NCI-H2029 (cell line): ENCODE data around the gene LNX2.
"Not testable (repeated sequence)": the region's sequence is repeated elsewhere in the genome, so short reads cannot be mapped to it uniquely, and the experiment has no call there.

Source experiments
- DNase-seq: peaks from one replicate; lab custom pipeline; 2025; lab: John Stamatoyannopoulos, UW

The LNX2 gene

DNA sequence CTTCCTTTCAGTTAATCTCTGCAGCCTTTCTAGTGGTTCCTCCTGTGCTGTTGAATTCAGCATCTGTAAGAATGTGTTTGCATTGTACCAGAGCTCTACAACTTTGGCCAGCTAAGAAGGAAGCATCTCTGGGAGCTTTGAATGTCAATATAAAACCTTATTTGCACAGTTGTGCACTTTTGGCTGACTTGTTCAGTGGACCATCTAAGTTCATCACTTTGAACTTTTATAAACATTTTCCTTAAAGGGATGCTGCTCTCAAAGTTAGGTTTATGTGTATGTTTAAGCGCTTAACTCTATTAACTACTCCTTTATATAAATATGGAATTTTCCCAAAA, 16.9 kb upstream of the LNX2 start:
- no peak for DNase-seq

DNA sequence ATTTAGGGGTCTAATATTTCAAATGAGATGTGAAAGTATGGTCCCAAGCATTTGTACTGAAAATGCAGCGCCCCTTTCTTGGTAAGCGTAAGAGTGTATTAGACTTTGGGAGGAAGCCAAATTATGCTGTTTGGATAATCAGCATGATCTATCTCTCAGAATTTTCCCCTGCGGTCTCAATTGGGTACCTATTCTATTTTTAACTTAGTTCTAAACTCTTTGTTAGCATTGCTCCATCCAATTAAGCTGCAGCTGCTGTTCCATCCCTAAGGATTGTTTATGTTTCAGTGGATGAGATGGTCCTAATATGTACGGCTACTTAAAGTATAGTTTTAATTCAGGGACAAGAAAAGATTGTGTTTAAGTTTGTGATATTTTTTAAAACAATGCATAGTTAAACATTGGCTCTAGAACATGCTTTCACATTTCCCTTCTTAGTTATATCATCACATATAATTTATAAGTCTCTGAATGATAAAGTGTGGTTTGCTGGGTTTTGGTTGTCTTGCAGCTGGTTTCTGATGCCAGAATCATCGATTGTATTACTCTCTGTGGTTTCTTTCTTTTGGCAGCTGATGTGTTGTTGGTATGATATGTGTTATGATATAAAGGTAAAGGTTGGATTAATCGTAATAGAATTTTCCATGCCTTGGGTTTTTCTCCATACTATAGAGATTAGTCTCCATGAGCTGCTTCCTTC, 16.4 kb upstream of the LNX2 start:
- DNase-seq, result no peak

DNA sequence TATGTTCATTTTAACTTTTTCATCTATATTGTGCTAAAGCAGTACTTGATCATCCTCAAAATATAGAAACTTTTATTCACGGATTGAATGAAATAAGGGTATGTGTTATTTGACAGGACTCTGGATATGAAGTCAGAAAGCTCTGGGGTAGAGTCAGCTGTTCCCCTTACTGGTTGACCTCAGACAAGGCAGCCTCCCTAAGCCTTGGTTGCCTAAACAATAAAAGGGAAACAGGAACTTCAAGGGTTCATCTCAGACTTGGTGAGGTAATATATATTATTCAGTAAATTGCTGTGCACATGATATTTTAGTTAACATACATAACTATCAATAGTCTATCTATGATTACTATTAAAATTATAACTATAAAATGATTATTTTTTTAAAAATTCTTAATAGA, 14.9 kb upstream of the LNX2 start:
- DNase-seq, result no peak

DNA sequence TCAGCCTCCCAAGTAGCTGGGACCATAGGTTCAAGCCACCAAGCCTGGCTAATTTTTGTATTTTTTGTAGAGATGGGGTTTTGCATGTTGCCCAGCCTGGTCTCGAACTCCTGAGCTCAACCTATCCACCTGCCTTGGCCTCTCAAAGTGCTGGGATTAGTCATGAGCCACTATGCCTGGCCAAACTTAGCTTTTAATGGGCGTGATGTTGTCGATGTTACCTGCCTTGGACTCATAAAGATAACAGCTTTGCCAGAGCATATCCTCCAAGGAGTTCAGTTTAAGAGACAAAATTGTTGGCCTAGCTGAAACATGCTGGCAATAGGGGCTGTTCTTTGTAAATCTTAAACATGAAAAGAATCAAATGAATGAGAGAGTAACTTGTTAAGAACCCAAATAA, 14.5 kb upstream of the LNX2 start:
- DNase-seq, result no peak

DNA sequence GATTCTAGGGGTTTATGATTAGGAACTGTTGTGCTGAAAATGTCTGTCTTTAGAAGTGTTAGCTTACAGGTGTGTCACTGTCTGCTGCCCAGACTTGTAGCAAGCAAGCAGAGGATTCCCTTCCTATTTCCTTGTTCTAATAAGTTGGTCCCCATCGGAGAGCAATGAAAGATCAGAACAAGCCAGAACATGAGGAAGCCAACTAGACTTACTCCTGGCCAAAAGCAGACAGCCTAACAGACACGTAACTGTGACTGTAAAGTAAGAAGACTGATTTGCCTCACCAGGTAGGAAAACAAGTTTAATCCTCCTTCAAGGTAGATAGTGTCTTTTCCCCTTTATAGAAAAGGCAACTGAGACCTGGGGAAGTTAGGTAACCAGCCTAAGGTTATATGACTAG, 13.9 kb upstream of the LNX2 start:
- no peak for DNase-seq

DNA sequence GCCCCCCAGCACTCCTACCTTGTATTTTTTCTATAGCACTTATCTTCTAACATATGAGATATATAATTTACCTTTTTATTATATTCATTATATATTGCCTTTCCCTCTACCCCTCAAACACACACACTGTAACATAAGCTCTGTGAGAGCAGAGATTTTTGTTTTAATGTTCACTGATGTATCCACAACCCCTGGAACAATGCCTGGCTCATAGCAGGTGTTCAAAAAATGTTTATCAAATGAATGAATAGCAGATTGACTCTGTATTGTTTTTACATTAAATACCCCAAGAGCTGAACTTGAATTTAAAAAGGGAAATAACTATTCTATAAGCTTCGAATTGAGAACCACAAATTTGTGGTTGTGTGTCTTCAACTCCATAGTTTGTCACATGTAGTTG, 12.3 kb upstream of the LNX2 start:
- no peak for DNase-seq

DNA sequence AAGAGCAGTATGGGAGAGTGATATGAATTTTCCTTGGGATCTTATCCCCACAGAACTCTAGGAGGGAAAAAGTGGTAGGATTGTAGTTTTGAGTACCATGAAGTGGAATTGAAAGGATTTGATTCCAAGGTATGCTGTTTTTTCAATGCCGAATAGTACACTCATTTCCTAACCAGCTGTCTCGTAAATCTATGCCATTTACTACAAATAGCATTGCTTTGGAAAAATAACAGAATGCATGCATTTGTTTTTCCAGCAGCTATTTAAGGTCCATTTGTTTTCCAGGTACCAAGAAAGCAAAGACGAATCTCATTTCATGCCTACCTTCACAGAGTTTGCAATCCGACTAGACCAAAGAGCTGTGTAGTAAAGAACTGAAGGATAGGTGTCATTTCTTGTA, 11.9 kb upstream of the LNX2 start:
- no peak for DNase-seq

DNA sequence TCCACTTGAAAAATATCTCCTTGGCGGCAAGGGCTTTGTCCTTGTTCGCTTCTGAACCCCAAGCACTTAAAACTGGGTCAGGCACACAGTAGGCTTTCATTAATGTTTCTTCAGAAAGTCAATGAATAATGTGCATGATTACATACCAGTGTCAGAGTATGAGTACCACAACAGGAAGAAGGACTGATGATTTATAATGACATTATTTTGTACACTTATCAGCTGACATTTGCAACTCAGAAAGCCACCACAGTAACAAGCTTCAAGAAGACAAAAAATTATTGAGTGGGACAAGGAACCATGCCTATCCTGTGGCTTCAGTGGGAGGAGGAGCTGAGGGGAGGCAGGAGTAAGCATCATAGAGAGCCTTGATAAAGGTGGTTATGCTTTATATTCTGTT, 11.3 kb upstream of the LNX2 start:
- DNase-seq, result no peak

DNA sequence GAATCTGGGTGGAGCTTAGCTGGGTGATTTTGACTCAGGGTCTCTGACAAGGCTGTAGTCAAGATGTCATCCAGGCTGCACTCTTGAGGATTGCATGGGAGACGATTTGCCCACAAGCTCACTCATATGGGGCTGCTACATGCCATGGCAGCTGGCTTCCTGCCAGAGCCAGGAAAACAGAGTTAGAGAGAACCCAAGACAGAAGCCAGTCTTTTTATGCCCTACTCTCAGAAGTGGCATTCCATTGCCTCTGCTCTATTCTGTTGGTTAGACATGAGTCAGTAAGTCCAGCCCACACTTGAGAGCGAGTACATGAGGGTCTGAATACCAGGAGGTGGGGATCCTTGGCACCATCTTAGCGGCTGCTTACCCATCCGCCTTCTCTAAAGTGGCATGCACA, 10.8 kb upstream of the LNX2 start:
- no peak for DNase-seq

DNA sequence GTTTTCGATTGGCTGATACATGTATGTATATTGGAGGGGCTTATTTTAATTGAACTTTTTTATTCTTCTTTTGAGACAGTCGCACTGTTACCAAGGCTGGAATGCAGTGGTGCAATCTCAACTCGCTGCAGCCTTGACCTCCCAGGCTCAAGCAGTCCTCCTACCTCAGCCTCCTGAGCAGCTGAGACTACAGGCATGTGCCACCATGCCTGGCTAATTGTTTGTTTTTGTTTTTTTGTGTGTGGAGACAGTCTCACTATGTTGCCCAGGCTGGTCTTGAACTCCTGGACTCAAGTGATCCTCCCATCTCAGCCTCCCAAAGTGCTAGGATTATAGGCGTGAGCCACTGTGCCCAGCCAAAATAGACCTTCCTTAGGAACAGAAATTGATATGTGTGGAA, 8.4 kb upstream of the LNX2 start:
- not testable (repeated sequence) for DNase-seq

DNA sequence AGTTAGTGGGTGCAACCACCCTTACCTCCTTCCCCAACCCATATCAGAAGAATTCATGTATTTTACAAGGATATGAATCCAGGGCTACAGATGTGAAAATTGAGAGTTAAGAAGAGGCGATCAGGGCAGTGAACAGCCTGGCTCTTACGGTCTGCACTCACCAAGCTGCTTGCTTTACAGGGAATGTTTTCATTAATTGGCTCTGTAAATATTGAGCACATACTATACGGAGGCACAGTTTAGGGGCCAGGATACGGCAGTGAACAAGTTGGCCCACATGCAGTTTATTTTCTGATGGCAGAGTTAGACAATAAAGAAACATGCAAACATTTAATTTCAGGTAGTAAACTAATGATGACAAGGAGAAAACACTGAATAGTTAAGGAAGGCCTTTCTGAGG, 7.8 kb upstream of the LNX2 start:
- no peak for DNase-seq

DNA sequence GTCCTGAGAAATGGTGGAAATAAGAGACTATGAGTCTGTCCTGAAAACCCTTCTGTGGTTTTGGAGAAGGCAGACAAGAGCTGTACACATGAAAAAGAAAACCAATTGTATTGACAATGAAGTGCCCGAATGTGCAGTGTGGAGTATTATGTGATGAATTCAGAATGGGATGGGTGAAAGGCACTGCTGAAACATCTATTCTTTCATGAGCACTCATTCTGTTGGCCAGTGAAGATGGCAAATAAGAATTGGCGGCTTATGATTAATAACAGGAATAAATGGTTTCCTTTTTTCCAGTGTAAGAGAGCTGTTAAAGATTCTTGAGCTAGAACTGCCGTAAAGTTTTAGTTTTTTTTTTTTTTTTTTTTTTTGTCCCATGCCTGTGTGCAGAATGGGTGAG, 7.1 kb upstream of the LNX2 start:
- DNase-seq, result no peak

DNA sequence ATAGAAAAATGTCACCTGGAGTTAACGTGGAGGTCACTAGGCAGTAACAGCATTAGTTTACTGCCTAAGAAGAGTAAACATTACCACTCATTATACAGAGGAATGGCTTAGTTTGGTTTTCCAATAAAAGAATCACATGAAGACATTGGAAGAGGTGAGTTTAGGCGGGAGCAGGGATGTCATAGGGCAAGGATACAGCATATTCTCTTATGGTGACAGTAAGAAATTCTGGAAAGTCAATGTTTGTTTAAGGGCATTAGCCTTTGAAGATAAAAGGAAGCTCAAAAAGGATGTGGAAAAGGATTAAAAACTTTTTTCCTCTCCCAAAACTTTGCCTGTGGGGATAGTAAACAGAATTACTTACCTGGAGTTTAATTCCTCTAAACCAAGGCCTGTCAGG, 5.5 kb upstream of the LNX2 start:
- DNase-seq, result no peak

DNA sequence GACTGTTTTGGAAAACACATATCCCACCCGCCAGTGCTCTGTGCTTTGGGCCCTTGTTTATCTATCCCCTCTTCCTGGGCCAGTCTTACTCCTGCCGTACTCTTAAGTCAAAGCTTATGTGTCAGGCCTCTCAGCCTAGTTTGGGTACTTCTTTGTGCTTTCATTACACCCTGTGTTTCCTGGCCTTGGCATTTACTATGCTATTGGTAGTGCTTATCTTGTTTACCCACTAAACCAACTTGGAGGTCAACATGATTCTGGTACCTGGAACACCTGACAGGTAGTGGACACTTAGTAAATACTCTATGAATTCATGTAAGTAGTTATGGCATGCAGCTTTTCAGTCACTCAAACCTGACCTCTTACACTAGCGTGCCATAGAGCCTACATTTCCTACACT, 3.7 kb upstream of the LNX2 start:
- DNase-seq, result no peak

DNA sequence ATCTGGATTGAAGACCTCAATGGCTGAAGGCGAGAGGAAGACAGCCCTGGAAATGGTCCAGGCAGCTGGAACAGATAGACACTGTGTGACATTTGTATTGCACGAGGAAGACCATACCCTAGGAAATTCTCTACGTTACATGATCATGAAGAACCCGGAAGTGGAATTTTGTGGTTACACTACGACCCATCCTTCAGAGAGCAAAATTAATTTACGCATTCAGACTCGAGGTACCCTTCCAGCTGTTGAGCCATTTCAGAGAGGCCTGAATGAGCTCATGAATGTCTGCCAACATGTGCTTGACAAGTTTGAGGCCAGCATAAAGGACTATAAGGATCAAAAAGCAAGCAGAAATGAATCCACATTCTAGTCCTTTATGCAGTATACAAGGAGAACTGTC, 2.6 kb upstream of the LNX2 start:
- DNase-seq, result no peak

DNA sequence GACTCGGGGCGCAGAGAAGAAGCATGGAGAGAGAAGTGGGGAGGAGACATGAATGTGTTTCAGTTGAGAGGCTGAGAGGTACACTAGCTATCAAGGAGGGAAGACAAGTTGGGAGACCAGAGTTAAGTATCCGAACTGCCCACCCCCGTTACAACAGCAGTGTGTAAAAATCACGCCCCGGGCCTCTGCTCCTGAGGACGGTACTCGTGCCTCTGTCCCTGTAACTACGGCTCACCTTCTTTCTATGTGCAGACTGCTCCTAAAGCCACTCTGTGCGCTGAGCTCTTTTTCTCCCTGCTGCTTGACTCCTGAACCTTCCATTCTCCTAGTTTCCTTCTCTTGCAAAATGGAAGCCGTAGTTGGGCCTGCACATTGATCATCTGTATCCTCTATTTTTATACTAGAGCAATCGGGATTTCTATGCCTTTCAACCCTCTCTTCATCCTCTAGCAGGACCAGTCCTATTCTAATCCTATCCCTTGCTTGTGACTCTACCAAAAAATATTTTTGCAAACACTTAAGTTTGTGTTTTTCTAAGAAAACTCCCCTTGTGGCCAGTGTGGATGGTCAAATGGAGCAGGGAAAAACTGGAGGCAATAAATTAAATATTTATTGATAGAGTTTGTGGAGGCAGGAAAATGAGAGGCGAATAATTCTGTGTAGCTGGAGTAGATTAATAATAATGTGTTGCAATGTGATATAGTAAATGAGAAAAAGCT, 1.9 kb upstream of the LNX2 start:
- DNase-seq, result no peak

DNA sequence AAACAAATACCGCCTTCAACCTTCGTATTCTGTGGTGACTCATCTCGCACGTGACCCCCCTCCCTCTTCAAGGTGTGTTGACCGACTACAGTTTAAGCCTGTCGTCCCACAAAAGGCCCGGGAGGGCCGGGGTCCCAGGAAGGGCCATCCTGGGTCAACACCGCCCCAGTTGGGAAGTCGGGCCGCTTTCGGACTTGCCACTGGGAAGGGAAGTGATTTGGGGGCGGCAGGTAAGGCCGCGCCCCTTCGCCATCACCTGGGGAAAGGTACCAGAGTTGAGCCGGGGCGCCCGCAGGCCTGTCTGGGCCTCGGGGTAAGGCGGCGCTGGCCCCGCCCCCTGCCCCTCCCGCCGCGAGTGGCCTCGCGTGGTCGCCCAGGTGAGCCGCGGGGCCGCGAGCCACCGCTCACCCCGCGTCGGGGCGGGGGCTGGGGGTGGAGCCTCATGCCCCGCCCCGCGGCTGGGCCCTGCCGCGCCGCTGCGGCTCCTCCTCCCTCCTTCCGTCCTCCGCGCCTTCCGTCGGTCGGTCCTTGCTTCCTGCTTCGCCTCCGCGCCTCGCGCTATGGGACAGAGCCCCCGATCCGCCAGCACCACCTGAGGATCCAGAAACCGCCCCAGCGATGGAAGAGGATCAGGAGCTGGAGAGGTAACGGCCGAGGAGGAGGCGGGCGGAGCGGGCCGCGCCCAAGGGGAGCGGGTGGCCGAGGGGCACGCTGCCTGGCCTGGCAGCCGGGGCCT, 1.2 kb upstream of the LNX2 start, which contains the start of gene POLR1D:
Gene POLR1D, plus strand, starts transcription at position 527 of the 736 bp plus-strand sequence. Its CDS starts 92 bp downstream, at position 619.
- DNase-seq, result peak; percentile 73

DNA sequence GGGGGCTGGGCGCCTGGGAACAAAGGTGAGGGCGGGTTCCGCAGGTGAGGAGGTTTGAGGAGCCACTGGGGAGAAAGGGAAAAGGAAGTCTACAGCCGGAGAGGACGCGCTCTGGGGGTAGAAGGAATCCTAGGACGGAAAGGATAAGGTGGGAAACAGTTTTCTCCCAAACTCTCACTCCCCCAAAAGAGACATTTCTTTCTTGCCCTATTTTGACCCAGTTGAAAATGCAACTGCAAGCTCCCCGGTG, 712 bp upstream of the LNX2 start:
- peak; percentile 58 for DNase-seq

DNA sequence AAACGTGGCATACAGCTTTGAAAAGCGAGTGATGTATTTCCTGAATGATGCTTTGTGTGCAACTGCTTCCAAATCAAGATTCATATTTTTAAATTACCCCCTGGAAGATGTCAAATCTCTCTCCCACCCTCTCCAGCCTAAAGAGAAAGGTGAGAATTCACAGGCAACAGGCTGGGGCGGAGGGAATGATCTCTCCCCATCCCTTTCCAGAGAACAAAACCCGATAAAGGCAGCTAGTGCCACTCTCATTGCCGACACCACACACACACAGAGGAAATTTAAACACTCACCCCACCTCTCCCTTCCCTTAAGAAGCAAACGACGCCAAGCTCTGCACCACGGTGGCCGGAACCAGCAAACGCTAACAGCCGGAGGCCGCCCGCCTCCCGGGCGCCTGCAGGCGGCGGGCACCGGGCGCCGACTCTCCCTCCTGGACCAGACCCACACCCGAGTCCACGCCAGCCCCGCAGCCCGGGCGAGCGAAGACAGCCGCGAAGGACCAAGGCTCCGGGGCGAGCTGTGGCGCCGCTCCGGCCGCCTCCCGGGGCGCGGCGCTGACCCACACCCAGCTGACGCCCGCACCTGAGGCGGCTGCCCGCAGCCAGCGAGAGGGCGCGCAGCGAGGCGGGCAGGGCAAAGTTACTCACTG, 477 bp downstream of the LNX2 start:
- no peak for DNase-seq

DNA sequence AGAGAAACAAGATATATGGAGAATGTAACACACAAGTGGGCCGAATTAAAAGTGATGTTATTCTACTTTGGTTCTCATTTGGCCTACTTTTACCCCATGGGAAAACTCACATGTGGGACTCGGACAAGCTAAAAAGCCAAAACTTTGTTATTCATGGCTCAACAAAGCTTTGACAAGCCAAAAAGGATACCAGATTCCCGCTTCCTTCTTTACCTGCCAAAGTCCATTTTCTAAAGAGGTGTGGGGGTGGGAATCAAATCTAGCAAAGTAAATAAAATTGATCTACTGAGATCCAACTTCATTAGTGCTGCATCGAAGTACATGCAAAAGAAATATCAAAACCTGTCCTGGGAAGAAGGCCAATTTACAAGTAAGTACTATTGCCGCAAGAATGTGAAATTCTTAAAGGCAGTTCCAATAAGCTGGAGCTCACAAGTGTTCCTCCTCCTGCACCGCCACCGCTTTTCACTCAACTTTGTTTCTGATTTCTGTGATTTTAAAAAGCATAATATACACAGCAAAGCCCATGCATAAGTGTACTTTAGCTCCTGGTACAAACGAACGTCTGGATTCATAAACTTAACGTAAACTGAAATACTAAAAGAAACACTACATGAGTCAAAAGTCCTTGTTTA, 1.1 kb downstream of the LNX2 start:
- no peak for DNase-seq

DNA sequence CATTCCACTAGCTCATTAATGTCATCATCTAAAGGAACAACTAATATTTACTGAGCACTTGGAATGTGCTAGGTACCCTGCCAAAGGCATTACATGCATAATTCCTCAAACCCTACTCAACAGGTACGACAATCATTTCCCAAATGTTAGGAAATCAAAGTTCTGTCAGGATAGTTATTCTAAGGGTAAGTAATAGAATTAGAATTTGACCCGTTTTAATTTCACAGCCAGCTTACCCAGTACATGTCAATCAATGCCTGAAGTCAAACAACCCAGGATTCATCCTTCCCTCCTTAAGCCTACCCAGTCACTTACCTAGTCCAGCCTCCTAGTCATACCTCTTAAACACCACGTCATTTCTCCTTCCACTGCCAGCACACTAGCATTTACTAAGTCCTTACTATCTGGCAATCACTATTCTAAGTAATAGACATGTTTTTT, 2.4 kb downstream of the LNX2 start:
- DNase-seq, result no peak

DNA sequence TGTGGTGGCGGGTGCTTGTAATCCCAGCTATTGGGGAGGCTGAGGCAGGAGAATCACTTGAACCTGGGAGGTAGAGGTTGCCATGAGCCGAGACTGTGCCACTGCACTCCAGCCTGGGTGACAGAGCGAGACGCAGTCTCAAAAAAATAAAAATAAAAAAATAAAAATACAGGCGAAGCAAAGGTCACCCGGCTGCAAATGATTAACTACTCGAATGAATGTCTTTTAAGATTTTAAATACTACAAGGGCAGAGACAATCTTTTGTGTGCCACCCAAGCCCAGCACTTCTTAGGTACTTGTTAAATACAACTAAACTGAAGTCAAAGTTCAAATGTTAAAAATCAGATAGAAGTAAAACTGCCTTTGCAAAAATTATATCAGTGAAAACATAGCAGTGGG, 6.7 kb downstream of the LNX2 start:
- DNase-seq, result no peak

DNA sequence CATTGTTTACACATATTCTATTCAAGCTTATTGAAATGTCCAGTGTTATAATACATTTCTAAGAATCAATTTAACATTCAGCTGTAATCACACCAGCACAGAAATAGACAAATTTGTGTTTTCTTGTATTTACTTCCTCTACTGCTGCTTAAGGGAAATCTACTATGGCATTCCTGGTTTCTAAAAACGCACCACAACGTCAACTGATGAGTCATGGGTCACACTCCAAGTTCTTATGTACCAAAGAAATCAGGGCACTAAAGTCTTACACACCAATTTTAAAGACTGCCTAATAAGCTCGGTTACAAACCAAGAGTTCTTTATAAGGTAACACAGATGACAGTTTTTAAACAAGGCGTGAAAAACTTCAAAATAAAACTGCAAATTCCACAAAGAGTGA, 13.2 kb downstream of the LNX2 start:
- no peak for DNase-seq
